ENCODE measurements around the gene RRAS. TPM values are rescaled to one million over a fixed set of nuclear protein-coding genes. Genes with fewer than 3 reads are reported as not detected.

RRAS gene
- total RNA-seq, 1 donor from 2014 or later: 28.6 TPM

- DNase-seq: peak; percentile 57
These were observed 37.4 kb upstream of the RRAS start, which contains the start of gene PRMT1 for GRCh38 chr19:49677231-49677900. TSS of gene PRMT1 (plus strand) at chr19:49677271. CDS start at chr19:49677281, 10 bp downstream.

GRCh38 chr19:49676784-49677230, 36.9 kb upstream of the RRAS start:
- peak; percentile 100 for DNase-seq

- DNase-seq: peak; percentile 95
These were observed 36.3 kb upstream of the RRAS start for GRCh38 chr19:49676136-49676783.

DNA sequence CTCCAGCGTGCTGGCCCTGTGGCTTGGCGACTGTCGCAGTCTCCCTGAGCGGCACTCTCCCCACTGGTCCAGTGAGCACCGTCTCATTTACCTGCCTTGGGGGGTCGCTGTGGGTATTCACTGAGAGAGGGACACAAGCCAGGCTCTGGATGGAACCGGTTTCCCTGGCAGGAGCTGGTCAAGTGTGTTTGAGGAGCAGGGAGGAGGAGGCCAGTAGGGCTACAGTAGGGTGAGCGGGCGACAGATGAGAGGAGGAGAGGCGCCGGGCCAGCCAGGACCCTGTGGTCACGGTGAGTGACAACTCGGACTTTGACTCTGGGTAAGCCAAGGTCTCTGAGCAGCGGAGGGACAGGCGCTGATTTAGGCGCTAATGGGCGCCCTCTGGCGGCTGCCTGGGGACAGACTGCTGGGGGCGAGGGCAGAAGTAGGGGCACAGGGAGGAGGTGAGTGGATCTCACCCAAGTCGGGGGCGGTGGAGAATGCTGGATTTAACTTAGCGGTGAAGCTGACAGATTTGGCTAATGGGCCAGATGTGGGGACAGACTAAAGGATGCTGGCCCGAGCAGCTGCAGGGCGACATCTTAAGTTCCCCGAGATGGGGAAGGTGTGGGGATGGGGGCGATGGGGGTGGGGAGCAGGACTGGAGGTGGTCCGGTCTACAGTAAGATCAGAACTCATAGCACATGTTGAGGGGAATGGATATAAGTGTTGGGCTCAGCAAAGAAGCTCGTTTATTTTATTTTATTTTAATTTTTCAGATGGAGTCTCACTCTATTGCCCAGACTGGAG, 32.4 kb upstream of the RRAS start:
- DNase-seq: peak; percentile 87

- no peak for DNase-seq
These were observed 29.6 kb upstream of the RRAS start for GRCh38 chr19:49669516-49669915.

GRCh38 chr19:49667473-49667872, 27.5 kb upstream of the RRAS start:
- no peak for DNase-seq

GRCh38 chr19:49666120-49666444, 26.1 kb upstream of the RRAS start:
- no peak for DNase-seq

- peak; percentile 98 for DNase-seq
These were observed 25.6 kb upstream of the RRAS start, which contains the start of the genes BCL2L12 and IRF3 for GRCh38 chr19:49665351-49666119. TSS of gene BCL2L12 (plus strand) at chr19:49665933. CDS start at chr19:49666693, 760 bp downstream. TSS of gene IRF3 (minus strand) at chr19:49665857. CDS start at chr19:49664838, 1,019 bp downstream.

- DNase-seq: no peak
These were observed 25.1 kb upstream of the RRAS start for GRCh38 chr19:49665036-49665350.

DNA sequence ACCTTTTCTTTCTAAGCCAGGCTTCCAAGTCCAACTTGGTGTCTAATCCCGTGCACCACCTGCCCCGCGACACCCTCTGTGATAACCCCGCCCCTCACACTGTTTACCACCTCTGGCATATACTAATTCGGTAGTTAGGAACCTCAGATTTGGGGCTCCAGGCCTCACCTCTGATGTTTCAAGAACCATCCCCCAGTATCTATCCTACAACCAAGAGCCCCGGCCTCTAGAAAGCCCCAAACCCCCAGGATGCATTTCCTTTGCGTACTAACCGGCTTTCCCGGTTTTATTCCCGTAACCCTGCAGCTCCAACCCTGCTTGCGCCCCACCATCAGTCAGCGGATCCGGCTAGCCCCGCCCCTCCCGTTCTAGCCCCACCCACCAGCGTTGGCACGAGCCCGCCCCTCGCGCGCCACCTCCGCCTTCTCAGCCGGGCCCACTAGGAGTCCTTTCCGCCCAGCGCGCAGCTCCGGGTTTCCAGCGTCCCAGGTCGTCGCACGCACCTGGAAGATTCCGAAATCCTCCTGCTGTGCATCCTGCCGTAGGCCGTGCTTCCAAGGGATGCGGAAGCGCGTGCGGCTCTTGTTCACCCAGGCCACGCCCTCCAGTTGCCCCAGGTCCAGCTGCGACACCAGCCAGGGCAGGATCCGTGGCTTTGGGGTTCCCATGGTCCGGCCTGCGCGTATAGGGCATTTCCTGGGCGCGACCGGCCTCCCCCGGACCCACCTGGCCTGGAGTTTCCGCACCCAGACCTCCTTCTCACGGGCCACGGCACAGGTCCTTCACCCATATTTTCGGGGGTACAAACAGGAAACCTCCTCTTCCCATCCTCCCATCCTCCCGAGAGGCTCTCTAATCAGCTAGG, 24.5 kb upstream of the RRAS start:
- DNase-seq: peak; percentile 90

DNA sequence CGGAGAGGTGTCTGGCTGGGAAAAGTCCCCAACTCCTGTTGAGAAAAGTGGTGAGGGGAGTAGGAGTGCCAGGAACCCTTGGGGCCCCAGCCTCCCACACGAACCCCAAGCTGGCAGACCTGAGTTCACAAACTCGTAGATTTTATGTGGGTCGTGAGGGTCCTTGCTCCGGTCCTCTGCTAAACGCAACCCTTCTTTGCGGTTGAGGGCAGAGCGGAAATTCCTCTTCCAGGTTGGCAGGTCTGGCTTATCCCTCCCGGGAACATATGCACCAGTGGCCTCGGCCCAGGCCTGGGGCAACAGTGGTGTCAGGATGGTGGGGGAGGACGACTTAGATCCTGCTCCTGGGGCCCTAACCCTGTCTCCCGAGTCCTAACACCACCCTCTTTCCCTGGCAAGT, 23.3 kb upstream of the RRAS start:
- no peak for DNase-seq

- no peak for DNase-seq
These were observed 22.1 kb upstream of the RRAS start for GRCh38 chr19:49662011-49662410.

DNA sequence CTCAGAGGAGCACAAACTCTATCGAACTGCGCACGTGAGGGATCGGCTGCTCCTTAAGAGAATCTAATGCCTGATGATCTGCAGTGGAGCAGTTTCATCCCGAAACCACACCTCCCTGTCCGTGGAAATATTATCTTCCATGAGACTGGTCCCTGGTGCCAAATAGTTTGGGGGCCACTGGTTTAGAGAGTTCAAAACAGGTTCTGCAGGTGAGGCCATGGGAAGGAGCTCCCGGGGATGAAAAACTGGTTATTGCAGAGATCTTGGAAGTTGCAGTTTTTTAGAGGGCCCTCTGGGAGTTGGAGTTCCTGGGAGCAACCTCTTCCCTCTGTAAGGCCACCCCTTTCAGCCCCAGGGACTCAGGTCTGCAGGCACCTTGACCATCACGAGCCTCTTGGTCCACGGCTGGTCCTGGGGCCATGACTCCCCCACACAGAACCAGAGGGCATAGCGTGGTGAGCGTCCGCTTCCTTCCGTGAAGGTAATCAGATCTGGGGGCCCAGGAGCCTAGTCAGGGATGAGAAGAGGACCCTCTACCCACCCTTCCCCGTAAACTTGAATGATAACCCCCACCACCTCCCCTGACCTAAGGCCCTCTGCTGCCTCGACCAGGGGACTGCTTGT, 20.5 kb upstream of the RRAS start:
- no peak for DNase-seq

DNA sequence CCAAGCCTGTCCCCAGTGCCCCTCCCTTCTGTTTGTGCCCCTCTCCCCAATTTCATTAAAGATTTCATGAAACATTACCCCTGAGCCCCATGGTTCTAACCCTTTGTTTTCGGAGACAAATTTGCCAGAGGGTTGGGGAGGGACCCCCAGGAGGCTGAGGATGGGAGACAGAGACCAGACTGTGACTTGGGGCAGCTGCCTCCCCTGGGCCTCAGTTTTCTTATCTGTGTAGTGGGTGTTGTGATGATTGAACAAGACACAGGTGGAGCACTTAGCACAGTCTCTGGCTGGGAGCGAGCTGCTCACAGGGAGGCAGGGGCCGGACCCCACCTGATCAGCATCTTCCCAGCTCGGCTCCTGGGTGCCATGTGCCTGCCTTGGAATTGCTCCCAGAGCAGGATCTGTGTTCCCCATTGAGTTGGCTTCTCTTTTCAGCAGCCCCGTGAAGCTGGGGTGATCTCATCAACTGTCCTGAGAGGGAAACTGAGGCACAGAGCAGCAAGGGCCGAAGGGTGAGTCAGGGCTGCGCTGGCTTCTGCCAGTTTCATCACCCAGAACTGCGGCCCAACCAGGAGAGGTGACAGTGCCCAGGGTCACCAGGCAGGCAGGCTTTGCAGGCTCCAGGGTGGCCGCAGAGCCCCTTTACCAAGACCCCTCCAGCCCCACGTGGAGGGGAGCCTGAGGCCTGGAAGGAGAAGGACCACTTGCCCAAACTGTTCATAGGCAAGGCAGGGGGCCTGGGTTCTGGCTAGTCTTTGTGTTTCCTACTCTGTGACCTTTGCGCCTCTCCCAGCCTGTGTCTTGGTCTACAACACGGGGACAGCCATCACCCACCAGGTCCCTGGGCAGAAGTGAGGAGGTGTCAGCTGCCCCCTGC, 18.9 kb upstream of the RRAS start:
- no peak for DNase-seq

- DNase-seq: no peak
These were observed 18.2 kb upstream of the RRAS start for GRCh38 chr19:49658139-49658517.

DNA sequence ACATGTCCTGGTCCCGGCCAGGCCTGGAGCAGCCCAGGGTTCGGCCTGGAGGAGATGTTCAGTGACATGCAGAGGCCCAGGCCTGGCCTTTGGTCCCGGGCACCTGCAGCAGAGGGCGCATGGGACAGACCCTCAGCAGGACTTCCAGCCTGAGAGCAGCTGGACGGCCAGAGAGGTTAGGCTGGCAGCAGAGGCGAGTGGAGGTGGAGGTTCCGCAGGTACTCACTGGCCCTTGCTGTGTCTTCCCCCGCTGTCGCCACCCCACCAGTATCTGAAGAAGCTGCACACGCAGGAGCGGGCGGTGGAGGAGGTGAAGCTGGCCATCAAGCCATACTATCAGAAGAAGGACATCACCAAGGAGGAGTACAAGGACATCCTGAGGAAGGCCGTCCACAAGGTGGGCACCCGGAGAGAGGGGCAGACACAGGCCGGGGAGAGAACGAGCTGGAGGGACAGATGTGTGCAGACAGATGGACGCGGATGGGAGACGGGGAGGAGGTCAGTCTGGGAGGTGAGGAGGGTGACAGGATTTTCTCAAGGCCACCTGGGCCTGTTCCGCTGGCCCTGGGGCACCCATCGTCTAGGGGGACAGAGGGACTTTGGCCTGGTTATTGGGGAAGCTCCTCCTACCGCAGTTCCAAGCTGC, 17.7 kb upstream of the RRAS start:
- no peak for DNase-seq

- DNase-seq: no peak
These were observed 16.6 kb upstream of the RRAS start for GRCh38 chr19:49656456-49657109.

DNA sequence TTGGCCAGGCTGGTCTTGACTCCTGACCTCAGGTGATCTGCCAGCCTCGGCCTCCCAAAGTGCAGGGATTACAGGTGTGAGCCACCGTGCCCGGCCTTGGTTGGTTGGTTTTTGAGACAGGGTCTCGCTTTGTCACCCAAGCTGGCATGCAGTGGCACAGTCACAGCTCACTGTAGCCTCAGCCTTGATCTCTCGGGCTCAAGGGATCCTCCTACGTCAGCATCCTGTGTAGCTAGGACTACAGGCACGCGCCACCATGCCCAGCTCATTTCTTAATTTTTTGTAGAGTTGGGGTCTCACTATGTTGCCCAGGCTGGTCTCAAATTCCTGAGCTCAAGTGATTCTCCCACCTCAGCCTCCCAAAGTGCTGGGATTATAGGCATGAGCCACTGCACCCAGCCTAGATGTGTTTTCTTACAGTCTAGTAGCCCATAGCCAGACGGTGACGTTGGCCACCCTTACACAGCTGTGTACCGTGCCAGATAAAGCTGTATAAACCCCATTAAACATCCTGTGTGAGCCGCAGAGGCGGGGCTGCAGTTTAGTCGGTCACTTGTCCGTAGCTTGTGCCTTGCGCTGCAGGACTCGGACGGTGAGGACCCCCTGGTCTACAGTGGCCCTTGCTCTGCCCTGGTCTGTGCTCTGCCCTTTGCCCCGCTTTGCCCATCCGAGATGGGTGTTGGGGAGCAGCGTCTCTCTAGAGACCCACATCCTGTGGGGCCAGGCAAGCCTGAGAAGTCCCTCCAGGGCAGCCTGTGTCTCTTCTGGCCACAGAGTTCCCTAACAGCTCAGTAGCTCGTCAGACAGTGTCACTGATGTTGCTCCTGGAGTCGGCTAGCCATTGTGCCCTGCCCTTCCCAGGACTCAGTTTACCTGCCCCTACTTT, 15.9 kb upstream of the RRAS start:
- DNase-seq: no peak

Data from dermis blood vessel endothelial cell (primary cell).